ENCODE results near the gene MAD2L2. TPM values are rescaled to one million over a fixed set of nuclear protein-coding genes. Genes with fewer than 3 reads are reported as not detected.

The MAD2L2 gene
- total RNA-seq, 1 donor from 2014 or later = 111 TPM

- Mint-ChIP-seq H3K27ac (ENCODE audit: unreplicated experiment) (no peak overlapping the region), H3K9me3 (no peaks in the 10 kb centered on the region), H3K36me3 (ENCODE audit: low read depth) (no peaks in the 10 kb centered on the region), H3K4me1 (peaks cover 7% of the 10 kb centered on the region), H3K4me3 (peak overlapping the region; percentile 15), H3K27me3 (ENCODE audit: low read depth) (peaks cover 70% of the 10 kb centered on the region)
- no peak for DNase-seq (ENCODE audit: low read depth, low spot score)
- TF ChIP-seq, protein P1, sequence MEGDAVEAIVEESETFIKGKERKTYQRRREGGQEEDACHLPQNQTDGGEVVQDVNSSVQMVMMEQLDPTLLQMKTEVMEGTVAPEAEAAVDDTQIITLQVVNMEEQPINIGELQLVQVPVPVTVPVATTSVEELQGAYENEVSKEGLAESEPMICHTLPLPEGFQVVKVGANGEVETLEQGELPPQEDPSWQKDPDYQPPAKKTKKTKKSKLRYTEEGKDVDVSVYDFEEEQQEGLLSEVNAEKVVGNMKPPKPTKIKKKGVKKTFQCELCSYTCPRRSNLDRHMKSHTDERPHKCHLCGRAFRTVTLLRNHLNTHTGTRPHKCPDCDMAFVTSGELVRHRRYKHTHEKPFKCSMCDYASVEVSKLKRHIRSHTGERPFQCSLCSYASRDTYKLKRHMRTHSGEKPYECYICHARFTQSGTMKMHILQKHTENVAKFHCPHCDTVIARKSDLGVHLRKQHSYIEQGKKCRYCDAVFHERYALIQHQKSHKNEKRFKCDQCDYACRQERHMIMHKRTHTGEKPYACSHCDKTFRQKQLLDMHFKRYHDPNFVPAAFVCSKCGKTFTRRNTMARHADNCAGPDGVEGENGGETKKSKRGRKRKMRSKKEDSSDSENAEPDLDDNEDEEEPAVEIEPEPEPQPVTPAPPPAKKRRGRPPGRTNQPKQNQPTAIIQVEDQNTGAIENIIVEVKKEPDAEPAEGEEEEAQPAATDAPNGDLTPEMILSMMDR (conservative IDR thresholded peaks at IDR 0.05) = no peak
These were observed 31.2 kb downstream of the MAD2L2 start for GRCh38 chr1:11649624-11650330.

GRCh38 chr1:11649237-11649623 is 31.7 kb downstream of the MAD2L2 start:
- TF ChIP-seq, protein P1 (conservative IDR thresholded peaks at IDR 0.05) = no peak

DNA sequence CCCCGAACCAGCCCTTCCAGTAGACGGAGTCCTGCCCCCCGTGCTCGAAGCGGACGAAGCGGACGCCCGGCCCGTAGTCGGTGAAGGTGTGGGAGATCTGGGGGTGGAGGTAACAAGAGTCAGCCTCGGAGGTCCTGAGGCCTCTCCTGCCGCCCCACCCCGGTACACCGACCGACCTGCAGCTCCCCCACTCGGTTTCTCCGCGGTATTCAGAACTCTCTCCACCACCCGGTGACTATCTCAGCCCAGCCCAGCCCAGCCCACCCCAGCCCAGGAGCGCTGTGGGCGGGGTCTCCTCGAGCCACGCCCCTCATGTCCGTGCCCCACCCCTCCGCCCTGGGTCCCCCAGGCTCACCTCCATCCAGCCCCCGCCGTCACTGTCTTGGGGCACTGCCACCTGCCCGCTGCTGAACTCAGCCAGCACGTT is 32.2 kb downstream of the MAD2L2 start:
- DNase-seq (ENCODE audit: low read depth, low spot score) = no peak
- Mint-ChIP-seq H3K9me3 (no peaks in the 10 kb centered on the region), H3K27me3 (ENCODE audit: low read depth) (peaks cover 67% of the 10 kb centered on the region), H3K4me1 (peaks cover 7% of the 10 kb centered on the region), H3K27ac (ENCODE audit: unreplicated experiment) (no peak overlapping the region), H3K36me3 (ENCODE audit: low read depth) (no peaks in the 10 kb centered on the region), H3K4me3 (no peak overlapping the region)
- TF ChIP-seq, protein P1 (conservative IDR thresholded peaks at IDR 0.05) = no peak

More at GRCh38 chr1:11649237-11649623, 31.7 kb downstream of the MAD2L2 start:
- Mint-ChIP-seq H3K9me3 (no peaks in the 10 kb centered on the region), H3K4me1 (peaks cover 7% of the 10 kb centered on the region), H3K27ac (ENCODE audit: unreplicated experiment) (no peak overlapping the region), H3K27me3 (ENCODE audit: low read depth) (peaks cover 70% of the 10 kb centered on the region), H3K4me3 (peak overlapping the region; percentile 15), H3K36me3 (ENCODE audit: low read depth) (no peaks in the 10 kb centered on the region)
- no peak for DNase-seq (ENCODE audit: low read depth, low spot score)

- H3K27ac Mint-ChIP-seq (ENCODE audit: unreplicated experiment) = no peak overlapping the region
- no peaks in the 10 kb centered on the region for H3K9me3 Mint-ChIP-seq
- DNase-seq (ENCODE audit: low read depth, low spot score) = no peak
- H3K4me1 Mint-ChIP-seq = peaks cover 7% of the 10 kb centered on the region
- H3K27me3 Mint-ChIP-seq (ENCODE audit: low read depth) = peaks cover 68% of the 10 kb centered on the region
- TF ChIP-seq, protein P1 (conservative IDR thresholded peaks at IDR 0.05) = no peak
- no peaks in the 10 kb centered on the region for H3K36me3 Mint-ChIP-seq (ENCODE audit: low read depth)
- no peak overlapping the region for H3K4me3 Mint-ChIP-seq
These were observed 32.9 kb downstream of the MAD2L2 start for GRCh38 chr1:11648039-11648438.

GRCh38 chr1:11647333-11647732 is 33.6 kb downstream of the MAD2L2 start:
- H3K4me3 Mint-ChIP-seq = no peak overlapping the region
- no peak overlapping the region for H3K27ac Mint-ChIP-seq (ENCODE audit: unreplicated experiment)
- no peak for DNase-seq (ENCODE audit: low read depth, low spot score)
- no peaks in the 10 kb centered on the region for H3K36me3 Mint-ChIP-seq (ENCODE audit: low read depth)
- TF ChIP-seq, protein P1 (conservative IDR thresholded peaks at IDR 0.05) = no peak
- peaks cover 64% of the 10 kb centered on the region for H3K27me3 Mint-ChIP-seq (ENCODE audit: low read depth)
- no peaks in the 10 kb centered on the region for H3K9me3 Mint-ChIP-seq
- H3K4me1 Mint-ChIP-seq = peaks cover 7% of the 10 kb centered on the region
